Measurements from ENCODE around the gene DCLK1.

- TF ChIP-seq POLR2A (IDR thresholded peaks at IDR 0.05) (no peak), CTCF (IDR thresholded peaks at IDR 0.05) (no peak), EP300 (IDR thresholded peaks at IDR 0.05) (no peak), POLR2AphosphoS5 (IDR thresholded peaks at IDR 0.05) (no peak)
Measured at GRCh38 chr13:35796623-35797022, 334.6 kb downstream of the DCLK1 start.

Data from suprapubic skin (tissue), 4 donors.